GM18868 (cell line): ENCODE results near the gene PKN2.
"Not testable (repeated sequence)": the region's sequence is repeated elsewhere in the genome, so short reads cannot be mapped to it uniquely, and the experiment has no call there.

Experiments
- ATAC-seq: cut with Tn5 transposase; IDR thresholded peaks from one replicate; pipeline ENCODE4 v1.9.1; 2021; ENCODE audit warnings: mild to moderate bottlenecking, moderate library complexity; ENCODE audit not compliant: unreplicated experiment

The PKN2 gene

DNA sequence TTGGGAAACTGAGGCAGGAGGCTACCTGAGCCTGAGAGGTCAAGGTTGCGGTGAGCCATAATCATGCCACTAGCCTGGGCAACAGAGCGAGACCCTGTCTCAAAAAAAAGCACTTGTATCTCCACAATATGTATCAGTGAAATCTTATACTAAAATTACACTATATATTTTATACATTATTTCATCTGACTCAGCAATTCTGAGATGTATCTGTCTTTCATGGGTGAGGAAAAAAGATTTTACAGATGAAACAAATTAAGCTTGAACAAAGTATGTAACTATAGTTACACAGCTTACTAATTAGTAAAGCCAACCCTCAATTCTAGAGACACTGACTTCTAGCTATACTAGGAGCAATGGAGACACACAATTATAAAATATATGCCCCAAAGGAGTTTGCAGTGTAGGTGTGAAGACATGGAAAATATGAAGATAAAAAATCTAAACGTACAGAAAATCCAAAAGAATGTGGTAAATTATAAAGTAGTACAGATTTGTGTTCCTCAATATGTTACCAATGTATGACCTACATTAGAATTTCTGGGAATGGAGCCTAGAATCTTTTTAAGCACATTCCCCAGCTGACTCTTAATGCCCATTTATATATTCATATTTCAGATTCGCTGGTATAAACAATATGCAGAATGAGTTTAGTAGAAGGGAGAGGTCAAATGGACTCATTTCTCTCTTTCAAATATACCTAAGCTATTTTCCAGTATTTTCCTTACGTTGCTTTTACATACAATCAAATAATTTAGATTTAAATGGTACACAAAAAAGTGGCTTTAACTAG, 192.7 kb downstream of the PKN2 start:
- no peak for ATAC-seq

DNA sequence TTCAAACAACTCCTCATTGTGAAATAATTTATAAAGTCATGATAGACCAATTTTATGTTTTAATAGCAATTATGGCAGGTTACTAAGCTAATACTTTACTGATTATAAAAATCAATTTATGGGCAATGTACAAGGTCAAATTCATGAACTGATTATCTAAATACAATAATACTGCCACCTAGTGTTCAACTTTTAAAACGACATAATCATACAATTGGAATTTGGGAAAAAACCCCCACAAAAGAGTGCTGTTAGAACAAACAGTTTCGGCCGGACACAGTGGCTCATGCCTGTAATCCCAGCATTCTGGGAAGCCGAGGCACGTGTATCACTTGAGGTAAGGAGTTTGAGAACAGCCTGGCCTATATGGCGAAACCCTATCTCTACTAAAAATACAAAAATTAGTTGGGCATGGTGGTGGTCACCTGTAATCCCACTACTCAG, 193.3 kb downstream of the PKN2 start:
- no peak for ATAC-seq

DNA sequence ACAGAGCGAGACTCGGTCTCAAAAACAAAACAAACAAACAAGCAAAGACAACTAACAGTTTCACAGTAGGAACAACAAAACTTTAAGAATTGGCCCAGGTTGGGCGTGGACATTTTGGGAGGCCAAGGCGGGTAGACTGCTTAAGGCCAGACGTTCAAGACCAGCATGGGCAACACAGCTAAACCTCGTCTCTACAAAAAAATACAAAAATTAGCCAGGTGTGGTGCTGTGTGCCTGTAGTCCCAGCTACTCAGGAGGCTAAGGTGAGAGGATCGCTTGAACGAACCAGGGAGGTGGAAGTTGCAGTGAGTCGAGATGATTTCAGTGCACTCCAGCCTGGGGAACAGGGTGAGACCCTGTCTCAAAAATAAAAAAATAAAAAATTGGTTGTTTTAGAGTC, 193.8 kb downstream of the PKN2 start:
- ATAC-seq, result no peak

DNA sequence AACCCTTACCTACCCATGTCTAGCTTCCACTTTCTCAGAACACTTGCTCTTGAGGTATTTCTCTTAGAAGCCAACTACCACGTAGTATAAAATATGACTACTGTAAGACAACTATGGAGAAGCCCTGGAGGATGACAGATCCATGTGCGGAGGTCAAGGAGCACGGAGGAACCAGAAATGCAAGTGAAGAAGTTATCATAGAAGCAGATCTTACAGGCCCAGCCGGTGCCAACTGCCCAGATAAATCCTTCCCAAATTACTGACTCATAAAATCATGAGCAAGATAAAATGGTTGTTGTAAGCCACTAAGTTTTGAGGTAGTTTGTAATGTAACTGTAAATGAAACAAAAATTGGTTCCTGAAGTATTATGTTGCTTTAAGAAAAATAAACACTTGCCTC, 194.7 kb downstream of the PKN2 start:
- ATAC-seq, result no peak

DNA sequence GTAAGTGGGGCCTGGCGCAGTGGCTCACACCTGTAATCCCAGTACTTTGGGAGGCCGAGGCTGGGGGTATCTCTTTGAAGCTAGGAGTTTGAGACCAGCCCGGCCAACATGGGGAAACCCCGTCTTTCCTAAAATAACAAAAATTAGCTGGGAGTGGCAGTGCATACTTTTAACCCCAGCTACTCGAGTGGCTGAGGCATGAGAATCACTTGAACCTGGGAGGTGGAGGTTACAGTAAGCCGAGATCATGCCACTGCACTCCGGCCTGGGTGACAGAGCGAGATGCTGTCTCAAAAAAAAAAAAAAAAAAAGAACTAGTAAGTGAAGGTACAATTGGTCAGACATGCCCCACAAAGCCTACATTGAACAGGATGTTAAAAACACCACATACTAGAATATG, 196.6 kb downstream of the PKN2 start:
- not testable (repeated sequence) for ATAC-seq

DNA sequence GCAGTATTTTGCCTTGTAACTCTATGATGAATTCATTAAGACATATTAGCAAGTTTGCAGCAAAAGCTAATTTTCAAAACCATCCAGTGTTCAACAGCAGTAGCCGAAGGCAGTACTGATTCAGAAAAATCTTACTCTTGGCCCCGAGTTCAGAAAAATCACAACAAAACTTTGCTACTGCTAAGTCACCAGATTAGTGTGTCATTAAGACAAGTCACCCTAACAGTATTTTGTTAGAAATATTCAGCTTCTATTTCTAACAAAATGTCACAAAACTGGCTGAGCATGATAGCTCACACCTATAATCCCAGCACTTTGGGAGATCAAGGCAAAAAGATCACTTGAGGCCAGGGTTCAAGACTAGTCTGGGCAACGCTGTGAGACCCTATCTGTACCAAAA, 199.1 kb downstream of the PKN2 start:
- ATAC-seq, result no peak
